ENCODE results near the gene ST6GALNAC6.
"Not testable (repeated sequence)": the region's sequence is repeated elsewhere in the genome, so short reads cannot be mapped to it uniquely, and the experiment has no call there.

The ST6GALNAC6 gene

GRCh38 chr9:127854184-127854806, 45.1 kb downstream of the ST6GALNAC6 start, which contains the start of gene ENG:
Gene ENG, minus strand, starts transcription at chr9:127854658. Its CDS starts 303 bp downstream, at chr9:127854355.
- DNase-seq, result peak; percentile 82

- peak; percentile 31 for DNase-seq
These were observed 45.9 kb downstream of the ST6GALNAC6 start for GRCh38 chr9:127853312-127854183.

- no peak for DNase-seq
These were observed 46.6 kb downstream of the ST6GALNAC6 start for GRCh38 chr9:127852829-127853228.

- no peak for DNase-seq
These were observed 49.0 kb downstream of the ST6GALNAC6 start for GRCh38 chr9:127850286-127850830.

- DNase-seq, result no peak
These were observed 50.5 kb downstream of the ST6GALNAC6 start for GRCh38 chr9:127848756-127849504.

- DNase-seq, result no peak
These were observed 51.3 kb downstream of the ST6GALNAC6 start for GRCh38 chr9:127847833-127848755.

GRCh38 chr9:127847178-127847510, 52.3 kb downstream of the ST6GALNAC6 start:
- no peak for DNase-seq

GRCh38 chr9:127846443-127847177, 52.8 kb downstream of the ST6GALNAC6 start:
- DNase-seq, result no peak

- DNase-seq, result not testable (repeated sequence)
These were observed 53.8 kb downstream of the ST6GALNAC6 start for GRCh38 chr9:127845619-127846018.

- DNase-seq, result peak; percentile 54
These were observed 54.5 kb downstream of the ST6GALNAC6 start for GRCh38 chr9:127844821-127845359.

GRCh38 chr9:127841087-127841835, 58.1 kb downstream of the ST6GALNAC6 start:
- DNase-seq, result no peak

GRCh38 chr9:127838375-127839078, 60.9 kb downstream of the ST6GALNAC6 start:
- DNase-seq, result peak; percentile 85

- no peak for DNase-seq
These were observed 62.1 kb downstream of the ST6GALNAC6 start for GRCh38 chr9:127837346-127837745.

- not testable (repeated sequence) for DNase-seq
These were observed 62.8 kb downstream of the ST6GALNAC6 start for GRCh38 chr9:127836561-127836960.

- peak; percentile 72 for DNase-seq
These were observed 63.3 kb downstream of the ST6GALNAC6 start for GRCh38 chr9:127835991-127836516.

All from fibroblast of skin of back (primary cell).